Central memory CD4-positive, alpha-beta T cell (primary cell): Measurements from ENCODE around the gene USH1C.

Experiments used
- DNase-seq: peaks from one replicate; pipeline ENCODE4 v3.0.0; 2022

USH1C gene

DNA sequence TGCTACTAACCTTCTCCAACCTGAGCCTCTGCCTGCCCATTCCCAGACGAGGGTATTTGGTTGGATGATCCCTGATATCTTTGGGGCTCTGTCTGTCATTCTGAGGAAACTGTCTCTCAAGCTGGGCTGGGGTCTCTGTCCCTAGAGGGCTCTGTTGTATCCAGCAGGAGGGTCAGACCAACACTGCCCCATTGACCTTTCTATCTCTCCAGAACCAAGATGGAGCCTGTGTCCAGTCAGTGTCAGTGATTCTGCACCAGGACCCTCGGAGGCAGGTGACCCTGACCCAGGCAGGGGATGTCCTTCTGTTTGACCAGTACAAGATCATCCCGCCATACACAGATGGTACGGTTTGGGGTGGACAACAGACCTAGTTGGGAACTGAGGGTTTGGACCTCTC lies 24.7 kb upstream of the USH1C start:
- no peak for DNase-seq

DNA sequence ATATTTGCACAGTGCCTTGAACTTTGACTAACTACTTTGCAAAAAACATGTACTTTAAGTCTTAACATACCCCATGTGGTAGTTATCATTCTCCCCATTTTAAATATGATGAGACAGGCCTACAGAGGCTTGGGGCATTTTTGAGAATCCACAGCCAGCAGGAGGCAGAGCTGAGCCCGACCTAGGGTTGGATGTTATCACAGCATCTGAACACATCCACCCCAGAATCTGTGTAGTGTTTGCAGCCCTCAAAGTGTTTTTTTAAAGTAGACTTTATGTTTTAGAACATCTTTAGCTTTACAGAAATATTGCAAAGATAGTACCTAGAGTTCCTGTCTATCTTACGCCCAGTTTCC lies 20.4 kb upstream of the USH1C start:
- DNase-seq, result no peak

DNA sequence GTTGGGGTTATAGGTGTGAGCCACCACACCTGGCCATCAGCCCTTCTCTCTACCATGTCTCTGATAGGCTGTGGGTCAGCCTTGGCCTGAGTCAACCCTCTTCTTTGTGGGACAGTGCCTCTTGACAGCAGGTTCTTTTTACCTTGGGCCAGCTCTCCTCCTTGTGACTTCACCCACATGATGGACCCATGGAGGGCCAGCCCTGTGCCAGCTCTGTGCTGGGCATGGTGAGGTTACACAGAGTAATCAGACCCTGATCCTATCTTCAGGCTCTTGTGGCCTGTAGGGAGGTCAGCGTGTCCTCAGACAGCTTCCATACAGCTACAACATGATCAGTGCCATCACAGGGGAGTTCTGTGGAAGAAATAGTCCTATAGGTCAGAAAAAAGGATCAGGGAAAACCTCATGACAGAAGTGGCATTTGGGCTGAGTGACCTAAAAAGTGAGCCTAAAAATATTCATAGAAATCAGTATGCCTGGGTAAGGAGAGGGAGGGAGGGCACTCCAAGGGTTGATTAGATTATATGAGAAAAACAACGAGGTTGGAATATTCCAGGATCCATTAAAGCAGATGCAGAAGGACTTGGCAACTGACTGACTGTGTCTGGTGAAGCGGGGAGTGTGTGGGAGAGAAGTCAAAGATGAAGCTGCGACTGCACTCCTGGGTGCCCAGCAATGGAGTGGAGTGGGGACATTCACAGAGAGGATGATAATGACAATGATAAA lies 19.9 kb upstream of the USH1C start:
- DNase-seq, result no peak

DNA sequence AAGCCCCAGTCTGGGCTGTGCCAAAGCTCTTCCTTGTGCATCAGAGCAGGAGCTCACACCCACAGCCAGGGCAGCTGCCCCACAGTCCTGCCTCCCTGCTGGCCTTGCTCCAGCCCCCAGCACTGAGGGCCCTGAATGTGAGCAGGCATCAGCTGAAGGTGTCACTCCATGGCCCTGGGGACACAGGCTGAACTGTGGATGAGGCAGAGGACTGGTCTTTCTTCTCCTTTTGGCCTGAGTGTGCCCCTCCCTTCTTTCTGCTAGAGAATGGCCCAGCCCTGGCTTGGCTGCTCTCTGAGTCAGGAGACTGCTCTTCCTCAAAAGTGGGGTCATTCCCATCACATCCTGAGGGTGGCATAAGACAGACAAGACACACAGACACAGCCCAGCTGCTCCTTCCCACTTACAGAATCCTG lies 19.0 kb upstream of the USH1C start:
- DNase-seq, result no peak

DNA sequence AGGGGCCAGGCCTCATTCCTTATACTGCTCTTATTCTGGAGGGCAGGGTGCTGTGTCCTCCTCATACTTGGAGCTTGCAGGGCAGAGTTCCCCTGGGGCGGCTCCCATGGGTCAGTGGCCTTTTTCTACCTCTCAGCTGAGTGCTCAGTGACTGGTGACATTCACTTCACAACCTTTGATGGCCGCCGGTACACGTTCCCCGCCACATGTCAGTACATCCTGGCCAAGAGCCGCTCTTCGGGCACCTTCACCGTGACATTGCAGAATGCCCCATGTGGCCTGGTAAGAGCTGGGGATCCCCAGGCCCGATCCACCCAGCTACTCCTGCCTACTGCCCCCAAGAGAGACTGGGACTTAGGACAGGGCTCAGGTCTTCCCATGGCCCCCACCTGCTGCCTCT lies 17.3 kb upstream of the USH1C start:
- DNase-seq, result no peak

DNA sequence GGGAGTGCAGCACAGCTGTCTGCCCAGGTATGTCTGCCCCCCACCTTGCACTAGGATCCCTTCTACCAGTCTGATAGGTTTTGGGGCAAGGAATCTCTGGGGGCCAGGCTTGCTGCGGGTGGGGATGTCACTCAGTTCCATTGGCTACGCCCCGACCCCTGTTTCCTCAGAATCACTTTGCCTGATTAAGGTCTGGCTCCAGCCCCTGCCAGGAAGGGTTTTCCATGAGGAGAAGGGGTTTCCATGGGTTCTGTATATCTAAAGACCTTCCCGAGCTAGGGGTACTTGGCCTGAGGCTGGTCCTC lies 16.8 kb upstream of the USH1C start:
- DNase-seq, result no peak

DNA sequence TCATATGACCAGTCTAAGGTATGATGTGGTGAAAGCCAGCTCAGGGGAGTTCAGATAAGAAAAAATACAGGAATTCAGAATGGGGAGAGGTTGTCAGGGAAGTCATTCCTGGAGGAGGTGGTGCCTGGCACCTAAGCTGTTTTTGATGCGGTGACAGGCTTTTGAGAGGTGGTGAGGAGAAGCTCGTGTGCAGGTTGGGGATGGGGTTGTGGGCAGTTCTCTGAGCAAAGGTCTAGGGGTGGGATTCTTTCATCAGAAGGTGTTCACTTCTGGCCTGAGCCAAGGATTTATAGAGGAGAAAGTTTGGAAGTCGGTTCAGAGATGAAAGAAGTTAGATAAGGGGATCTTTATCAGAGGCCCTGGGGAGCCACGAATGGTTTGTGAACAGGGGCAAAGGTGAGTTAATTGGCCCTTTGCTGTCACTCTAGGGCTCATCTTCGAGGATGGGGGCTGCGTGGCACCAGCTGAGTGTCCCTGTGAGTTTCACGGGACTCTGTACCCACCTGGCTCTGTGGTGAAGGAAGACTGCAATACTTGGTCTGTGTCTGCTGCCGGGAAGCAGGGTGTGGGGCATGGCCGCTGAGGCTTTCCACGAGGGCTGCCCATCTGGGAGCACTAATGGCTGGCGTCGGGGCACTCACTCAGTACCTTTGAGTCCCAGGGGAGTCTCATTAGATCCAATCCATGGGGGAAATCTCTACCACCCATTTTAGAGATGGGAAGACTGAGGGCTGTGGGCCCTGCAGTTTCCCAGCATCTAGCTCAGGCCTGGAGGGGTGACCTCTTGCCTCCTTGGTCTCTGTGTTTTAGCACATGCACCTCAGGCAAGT lies 16.3 kb upstream of the USH1C start:
- no peak for DNase-seq

DNA sequence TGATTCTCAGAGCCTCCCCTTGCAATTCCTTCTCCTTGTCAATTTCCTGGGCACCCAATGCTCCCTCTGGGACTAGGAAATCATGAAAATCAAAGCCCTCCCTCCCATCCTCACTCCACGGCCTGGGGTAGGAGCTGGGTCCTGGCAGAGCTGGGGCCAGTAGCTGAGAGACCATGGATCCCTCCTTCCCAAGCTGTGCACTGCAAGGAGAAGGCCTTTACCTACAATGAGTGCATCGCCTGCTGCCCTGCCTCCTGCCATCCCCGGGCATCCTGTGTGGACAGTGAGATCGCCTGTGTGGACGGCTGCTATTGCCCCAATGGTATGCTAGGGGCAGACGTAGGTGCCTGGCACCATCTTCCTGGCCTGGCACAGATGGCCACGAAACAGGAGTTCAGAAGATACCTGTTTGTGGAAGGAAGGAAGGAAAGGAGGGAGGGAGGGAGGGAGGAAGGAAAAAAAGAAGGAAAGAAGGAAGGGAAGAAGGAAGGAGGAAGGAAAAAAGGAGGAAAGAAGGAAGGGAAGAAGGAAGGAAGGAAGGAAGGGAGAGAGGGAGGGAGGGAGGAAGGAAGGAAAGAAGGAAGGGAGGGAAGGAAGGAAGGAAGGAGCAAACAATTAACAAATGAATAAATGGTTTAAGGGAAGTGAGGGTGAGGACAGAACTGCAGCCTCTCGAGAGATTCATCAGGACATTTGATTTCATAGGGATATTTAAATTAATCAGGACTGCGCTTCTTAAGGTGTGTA lies 15.3 kb upstream of the USH1C start:
- DNase-seq, result no peak

DNA sequence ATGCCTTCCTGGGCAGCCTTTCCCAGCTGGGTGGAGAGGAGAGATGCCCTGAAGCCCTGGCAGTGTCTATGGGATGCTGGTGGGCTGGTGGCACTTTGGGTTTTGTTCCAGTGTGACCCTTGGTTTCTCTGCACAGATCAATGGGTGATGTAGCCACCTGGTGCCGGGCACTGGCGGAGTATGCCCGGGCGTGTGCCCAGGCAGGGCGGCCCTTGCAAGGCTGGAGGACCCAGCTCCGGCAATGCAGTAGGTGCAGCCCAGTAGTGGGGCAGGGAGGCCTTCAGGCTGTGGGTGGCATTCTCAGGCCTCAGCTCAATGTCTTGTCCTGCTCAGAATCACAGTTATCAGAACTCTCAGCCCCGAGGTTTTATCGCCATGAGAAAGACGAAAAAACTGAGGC lies 14.7 kb upstream of the USH1C start:
- DNase-seq, result no peak

DNA sequence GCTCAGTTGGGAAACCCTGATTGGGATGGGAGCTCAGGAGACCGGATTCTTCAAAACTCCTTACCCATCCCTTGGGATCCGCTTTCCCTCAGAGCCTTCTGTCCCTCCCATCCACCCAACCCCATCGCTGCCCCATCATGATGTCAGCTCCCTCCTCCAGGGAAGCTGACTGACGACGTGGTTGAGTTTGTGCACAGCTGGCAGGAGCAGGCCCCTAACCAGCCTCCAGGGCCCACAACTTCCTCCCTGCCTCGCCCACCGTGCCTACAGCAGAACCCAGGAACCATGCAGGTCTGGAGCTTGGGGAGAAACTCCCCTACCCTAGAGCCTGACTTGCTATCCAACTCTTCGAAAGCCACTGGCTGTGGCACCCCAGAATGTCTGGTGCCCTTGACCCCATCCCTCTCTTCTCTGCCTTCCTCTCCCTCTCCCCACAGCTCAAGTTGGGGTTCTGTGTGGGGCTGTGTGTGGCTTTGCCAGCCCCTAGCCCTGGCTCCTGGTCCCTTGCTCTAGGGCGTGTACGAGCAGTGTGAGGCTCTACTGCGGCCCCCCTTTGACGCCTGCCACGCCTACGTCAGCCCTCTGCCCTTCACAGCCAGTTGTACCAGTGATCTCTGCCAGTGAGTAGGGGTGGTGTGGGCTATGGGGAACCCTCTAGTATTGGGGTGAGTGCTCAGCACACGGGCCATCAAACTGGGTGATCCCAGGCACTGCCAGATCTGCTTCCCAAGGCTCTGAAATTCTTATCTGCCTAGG lies 14.0 kb upstream of the USH1C start:
- no peak for DNase-seq

DNA sequence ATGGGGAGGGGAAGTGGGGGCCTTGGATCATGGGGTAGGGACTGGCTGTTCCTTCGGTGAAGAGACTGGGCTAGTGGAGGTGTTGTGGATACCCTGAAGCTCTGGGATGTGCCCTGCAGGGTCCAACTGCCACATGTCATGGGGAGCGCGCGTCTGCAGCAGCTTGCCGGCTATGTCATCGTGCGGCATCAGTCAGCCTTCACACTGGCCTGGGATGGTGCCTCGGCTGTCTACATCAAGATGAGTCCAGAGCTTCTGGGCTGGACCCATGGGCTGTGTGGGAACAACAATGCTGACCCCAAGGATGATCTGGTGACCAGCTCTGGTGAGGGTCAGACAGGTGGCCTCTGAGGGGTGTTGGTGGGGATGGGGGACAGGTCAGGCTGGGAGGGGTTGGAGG lies 12.8 kb upstream of the USH1C start:
- no peak for DNase-seq

DNA sequence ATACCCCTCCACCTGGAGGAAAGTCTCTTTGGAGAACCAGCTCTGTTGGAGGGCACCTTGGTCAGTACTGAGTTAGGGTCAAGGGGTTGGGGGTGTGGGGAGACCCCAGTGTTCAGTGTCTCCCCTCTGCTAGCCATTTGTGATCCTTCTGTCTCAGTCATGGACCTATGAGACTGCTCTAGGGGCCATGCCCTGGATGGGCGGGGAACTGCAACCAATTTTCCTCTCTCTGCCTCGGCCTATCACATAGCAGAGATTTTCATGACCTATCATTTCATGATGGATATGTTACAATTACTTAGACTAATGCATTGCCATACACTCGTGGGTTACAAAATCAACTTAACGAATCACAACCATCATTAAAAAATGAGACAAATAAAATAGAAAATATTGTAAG lies 10.3 kb upstream of the USH1C start:
- no peak for DNase-seq

DNA sequence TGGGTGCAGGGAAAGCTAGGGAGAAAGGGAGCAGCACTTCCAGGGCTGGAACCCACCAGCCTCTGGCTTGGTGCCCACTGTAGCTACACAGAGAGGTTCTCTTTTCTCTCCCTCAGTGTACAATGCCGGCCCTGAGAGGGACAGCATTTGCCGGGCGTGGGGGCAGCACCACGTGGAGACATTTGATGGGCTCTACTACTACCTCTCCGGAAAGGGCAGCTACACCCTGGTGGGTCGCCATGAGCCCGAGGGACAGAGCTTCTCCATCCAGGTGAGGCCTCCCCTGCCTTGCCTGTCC lies 9.0 kb upstream of the USH1C start:
- DNase-seq, result no peak

DNA sequence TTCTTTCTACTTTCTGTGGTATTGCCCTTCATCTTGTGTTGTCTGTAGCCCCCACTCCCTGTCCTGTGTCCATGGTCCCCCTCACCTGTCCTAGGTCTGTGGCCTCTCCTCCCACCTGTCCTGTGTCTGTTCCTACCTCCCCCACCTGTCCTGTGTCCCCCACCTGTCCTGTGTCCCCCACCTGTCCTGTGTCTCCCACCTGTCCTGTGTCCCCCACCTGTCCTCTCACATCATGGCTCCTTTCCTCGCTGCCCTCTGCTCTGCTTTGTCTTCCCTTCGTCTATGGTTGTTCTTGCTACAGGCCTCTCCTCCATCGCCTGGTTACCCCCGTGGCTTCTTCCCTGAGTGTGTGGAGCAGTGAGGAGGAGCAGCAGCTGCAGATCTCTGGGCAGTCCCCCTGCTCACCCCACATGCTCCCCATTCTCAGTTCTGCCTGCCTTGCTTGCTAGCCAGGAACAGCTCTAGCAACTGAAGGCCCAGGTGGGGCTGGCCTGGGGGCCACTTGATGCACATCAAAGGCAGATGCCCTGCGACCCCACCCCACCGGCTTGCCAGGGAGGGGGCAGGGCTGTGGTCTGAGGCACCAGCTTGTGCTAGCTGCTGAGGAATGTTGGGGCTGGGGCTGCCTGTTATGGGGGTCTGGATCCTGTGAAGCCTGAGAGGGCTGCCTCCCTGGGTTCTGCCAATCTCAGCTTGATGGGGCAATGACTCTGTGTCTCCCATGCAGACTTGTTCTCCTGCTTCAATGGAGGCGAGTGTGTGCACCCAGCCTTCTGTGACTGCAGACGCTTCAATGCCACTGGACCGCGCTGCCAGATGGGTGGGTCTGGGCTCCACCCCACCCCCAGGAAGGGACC lies 8.4 kb upstream of the USH1C start:
- DNase-seq, result no peak

DNA sequence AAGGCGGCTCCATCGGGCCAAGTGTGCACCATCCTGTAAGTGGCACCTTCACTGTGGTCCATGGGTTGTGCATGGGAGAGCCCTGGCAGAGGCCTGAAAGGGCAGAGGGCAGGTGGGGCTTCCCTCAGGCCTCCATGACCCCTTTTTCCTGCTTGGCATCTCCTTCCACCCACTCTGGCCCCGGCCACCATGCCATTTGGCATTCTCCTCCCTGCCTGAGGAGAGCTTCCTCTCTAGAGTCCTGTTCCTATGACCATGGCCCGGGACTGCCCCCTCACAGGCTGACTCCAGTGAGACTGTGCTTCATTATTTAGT lies 7.8 kb upstream of the USH1C start:
- DNase-seq, result no peak

DNA sequence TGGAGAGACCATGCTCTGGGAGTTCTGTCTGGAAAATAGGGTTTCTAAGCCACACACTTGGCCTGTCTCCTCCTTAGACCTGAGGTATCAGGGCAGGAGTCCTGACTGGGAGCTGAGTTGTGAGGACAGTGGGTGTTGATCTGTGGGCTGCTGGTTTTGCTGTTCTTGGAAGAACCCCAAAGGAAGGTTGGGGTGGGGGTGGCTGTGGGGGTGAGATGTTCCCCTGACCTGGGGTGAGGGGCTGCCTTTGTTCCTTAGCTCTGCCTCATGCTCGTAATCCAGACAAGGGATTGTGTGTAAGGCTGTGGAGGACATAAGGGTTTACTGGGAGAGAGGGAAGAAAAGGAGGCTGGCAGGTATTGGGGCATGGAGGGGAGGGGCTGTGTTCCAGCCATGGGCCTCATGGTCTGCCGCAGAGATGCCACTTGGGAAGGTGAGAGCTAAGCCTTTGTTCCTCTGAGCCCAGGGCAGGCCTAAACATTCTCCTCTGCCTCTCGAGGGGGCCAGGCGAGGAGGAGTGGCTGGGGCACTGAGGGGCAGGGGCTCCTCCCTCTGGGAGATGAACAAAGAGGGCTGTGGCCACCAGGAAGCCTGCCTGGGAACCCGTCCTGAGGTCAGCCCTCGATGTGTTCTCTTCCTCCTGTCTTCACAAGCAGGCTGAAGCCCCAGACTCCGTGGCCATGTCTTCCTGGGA lies 7.3 kb upstream of the USH1C start:
- no peak for DNase-seq

DNA sequence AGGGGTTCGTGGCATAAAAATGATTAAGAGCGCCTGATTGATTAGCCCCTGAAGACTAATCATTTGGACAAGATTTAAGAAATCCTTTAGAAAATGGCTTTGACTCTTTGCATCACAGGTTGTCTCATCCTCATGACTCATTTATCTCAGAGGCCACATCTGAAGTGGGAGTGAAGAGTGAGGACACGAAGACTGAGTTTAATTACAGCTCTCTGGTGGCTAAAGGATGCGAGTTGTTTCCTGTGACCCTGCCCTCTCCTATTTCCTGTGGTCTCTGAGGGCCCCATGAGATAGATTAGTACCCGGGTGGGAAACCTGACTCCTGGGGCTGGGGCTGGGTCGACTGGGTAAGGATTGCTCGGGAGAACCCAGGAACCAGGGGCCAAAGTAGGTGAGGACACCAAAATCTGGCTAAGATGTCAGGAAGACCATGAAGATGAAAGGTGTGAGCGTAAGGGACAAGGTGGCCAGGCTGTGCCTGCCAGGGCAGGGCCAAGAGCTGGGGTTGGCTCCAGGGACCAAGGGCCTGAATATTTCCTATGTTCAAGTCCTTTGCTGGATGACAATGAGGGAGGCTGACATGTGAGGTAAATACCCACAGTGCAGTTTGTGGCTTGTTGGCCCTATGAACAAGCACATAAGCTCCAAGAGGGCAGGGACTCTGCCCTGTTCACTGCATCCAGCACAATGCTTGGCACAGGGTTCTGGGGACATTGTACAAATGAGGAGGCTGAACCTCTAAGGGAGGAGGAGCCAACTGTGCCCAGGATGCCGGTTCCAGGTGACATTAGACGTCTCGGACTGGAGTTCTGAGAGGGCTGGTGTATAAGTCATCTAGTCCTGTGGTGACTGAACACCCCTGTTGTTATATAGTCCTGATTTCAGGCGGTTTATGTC lies 6.5 kb upstream of the USH1C start:
- DNase-seq, result no peak

DNA sequence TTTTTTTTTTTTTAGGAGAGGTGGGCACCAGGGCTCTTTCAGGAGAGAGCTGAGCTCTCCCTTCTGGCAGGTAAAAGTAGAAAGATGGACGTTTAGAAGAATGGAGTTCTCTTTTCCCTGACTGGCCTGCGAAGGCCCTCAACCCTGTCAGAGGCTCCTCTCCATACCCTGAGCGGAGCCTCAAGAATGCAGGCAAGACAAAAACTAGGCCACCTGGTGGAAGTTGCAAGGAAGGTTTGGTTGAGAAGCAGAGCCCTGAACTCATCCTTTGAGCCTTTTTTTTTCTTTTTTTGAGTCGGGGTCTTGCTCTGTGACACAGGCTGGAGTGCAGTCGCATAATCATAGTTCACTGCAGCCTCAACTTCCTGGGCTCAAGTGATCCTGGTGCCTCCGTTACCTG lies 4.2 kb upstream of the USH1C start:
- no peak for DNase-seq

DNA sequence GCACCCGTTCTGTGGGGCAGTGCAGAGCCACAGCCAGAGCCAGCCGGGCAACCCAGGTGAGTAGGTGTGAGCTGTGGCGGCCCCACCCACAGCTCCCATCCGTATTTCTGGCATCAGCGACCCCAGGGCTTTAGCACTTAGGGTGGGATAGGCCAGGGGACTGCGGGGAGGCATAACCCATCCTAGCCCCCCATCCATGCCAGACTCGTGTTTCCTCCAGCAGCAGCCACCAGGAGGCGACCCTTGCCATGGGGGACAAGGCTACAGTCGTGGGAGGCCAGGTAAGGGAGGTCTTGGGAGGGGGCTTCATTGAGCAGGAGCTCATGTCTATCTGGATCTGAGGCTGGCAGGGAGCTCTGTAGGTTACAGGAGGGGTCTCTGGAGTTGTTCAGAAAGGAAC lies 3.7 kb upstream of the USH1C start:
- DNase-seq, result no peak

DNA sequence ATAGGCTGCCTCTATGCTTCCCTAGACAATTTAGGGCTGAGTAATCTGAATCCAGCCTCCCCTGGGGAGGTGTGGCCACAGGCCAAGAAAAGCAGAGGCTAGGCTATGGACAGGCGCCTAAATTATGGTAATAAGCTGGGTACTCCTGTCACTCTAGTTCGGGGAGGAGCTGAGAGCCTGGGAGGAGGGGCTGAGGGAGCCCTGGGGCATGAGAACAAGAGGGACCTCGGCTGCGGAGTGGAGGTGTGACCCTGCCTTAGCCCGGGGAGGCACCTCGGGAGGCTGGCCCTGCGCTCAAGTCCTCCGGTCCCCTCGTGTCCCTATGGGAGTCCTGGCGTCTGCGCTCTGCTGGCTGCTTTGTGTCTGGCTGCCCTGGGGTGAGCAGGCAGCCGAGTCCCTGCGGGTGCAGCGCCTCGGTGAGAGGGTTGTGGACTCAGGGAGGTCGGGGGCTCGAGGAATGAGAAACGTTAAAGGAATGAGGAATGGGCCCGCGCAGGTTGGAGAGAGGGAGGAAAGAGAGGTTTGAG lies 2.9 kb upstream of the USH1C start, which contains the start of gene OTOG:
Gene OTOG, plus strand, starts transcription at position 209 of the 527 bp plus-strand sequence. Its CDS starts 114 bp downstream, at position 323.
- DNase-seq, result no peak

DNA sequence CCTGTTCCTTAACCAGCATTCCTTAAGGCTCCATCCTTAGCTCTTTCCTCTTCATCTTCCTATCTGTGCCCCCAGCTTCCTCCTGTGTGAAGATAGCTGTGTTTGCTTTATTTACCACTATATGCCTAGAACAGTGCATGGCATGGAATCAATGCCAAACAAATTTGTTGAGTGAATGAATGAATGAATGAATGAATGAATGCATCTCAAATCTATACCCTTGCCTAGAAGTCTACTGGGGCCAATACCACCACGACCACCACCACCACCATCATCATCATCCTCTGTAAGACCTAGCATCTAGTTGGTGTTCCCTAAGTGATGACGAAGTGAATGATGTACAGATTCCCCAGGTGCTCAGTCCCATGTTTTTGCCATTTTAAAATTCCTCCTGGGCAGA lies 2.0 kb upstream of the USH1C start:
- DNase-seq, result no peak
